Activated CD4-positive, alpha-beta T cell treated with anti-CD3 and anti-CD28 coated beads for 48 hours (primary cell): ENCODE results near the gene GJE1.

ENCODE experiments used
- DNase-seq: peaks from one replicate; pipeline ENCODE4 v3.0.0-alpha.2; 2020

GJE1 gene

GRCh38 chr6:142167071-142167470 lies 34.3 kb downstream of the GJE1 start:
- no peak for DNase-seq

GRCh38 chr6:142167486-142167885 lies 34.8 kb downstream of the GJE1 start:
- DNase-seq: no peak

GRCh38 chr6:142171351-142171750 lies 38.6 kb downstream of the GJE1 start:
- DNase-seq: no peak

DNA sequence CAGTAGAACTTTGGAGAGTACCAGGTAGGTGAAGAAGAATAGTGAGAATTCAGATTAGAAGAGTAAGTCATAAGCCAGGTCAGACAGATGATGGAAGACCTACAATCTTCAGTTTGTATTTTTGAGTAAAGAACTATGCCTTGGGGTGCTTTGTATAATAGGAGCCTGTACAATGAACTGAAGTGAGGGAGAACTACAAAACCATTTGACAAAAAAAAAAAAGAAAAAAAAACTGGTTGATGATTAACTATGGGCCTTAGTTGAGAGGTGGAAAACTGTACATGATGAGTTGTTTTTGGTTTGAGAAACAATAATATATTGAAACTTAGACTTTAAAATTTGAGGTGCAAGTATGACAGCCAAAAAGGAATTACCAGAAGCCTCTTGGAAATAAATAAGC lies 40.0 kb downstream of the GJE1 start:
- DNase-seq: no peak

DNA sequence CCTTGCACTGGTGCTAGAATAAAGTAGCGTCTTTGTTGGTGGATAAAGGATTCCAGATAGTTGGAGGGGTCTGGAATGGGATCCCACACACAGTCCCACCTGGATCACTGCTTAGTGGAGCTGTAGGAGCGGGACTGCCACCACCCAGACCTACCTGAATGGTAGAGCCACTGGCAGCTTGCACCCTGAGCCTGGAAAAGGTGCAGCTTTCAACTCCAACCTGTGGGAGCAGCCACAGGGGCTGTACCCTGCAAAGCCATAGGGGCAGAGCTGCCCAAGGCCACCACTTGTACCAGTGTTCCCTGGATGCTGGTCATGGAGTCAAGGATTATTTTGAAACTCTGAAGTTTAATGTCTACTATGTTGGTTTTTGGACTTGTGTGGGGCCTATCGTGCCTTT lies 41.3 kb downstream of the GJE1 start:
- no peak for DNase-seq

GRCh38 chr6:142174703-142175102 lies 42.0 kb downstream of the GJE1 start:
- DNase-seq: no peak

DNA sequence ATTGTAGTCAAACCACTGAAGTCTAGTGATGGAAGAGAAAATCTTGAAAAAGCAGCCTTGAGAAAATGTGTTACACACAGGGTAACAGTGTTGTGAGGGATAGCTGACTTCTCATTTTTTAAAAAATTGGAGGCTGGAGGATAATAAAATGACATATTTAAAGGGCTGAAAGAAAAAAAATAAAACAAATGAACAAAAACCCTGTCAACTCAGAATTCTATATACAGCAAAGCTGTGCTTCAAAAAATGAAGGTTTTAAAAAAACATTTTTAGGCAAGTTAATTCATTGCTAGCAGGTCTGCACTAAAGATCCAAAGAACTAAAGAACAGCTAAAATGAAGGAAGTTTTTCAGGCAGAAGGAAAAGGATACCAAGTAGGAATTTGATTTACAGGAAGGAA lies 45.4 kb downstream of the GJE1 start:
- no peak for DNase-seq

- no peak for DNase-seq
Observed at GRCh38 chr6:142182004-142182403, 49.3 kb downstream of the GJE1 start.

DNA sequence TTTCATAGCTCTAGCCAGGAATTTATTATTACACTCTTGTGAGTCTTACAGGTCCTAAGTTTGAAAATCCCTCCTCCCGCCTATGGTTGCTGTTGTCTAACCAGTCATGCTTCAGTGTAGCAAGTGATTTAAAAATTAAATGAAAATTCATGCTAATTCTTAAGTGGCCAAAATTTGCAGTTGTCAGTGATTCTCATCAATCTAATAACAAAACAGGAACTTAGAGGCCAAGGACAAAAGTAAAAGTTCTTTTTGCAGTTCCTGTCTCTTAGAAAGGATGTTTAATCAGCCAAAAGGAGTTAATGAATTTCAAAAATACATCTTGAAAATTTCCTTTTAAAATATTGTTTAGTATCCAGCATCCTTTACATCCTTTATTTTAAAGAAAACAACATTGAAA lies 50.6 kb downstream of the GJE1 start:
- no peak for DNase-seq

DNA sequence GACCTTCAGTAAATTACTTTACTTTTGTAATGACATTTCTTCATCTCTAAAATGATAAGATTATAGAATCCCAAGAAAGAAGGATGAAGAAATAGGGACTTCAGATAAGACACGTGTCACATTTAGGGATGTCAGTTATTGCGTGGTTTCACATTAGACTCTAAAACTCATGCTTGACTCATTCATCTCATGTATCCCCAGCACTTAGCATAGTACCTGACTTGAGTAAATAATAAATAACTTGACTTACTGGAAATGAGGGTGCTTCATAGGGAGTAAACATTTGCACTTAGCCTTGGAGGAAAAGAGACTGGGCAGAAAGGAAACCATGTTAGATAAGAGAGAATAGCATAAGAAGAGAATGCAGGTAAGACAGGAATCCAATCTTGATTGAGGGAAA lies 51.6 kb downstream of the GJE1 start:
- no peak for DNase-seq
